Activated T-helper 2 cell treated with anti-CD3 and anti-CD28 coated beads, Interferon-gamma antibody, Interleukin-2, Interleukin-4, amounts not matched to agents 10 μg/mL and 5 μg/mL and 100 μg/mL, durations not matched to agents 14 hours and 24 hours and 36 hours (primary cell): ENCODE measurements around the gene MKKS. TPM values are rescaled to one million over a fixed set of nuclear protein-coding genes. Genes with fewer than 3 reads are reported as not detected.

Experiments
- DNase-seq: peaks from one replicate; pipeline ENCODE4 v3.0.0; 2021; ENCODE audit warnings: low spot score
- H3K27ac Mint-ChIP-seq: one replicate; pipeline ENCODE4 v1.8.0; 2021; ENCODE audit warnings: mixed read lengths
- H3K27me3 Mint-ChIP-seq: one replicate; pipeline ENCODE4 v1.8.0; 2021; ENCODE audit warnings: low read depth, mixed read lengths
- H3K36me3 Mint-ChIP-seq: one replicate; pipeline ENCODE4 v1.8.0; 2021; ENCODE audit warnings: low read depth, mixed read lengths
- H3K4me1 Mint-ChIP-seq: one replicate; pipeline ENCODE4 v1.8.0; 2021; ENCODE audit warnings: low read depth, mixed read lengths
- H3K4me3 Mint-ChIP-seq: one replicate; pipeline ENCODE4 v1.8.0; 2021; ENCODE audit warnings: low read depth, mild to moderate bottlenecking, moderate library complexity, mixed read lengths
- H3K9me3 Mint-ChIP-seq: one replicate; pipeline ENCODE4 v1.8.0; 2021; ENCODE audit warnings: mixed read lengths
- intact Hi-C: fragments of 100-400 bp; cut with micrococcal nuclease; formaldehyde crosslinking; loops from one replicate; pipeline ENCODE4 v1.15.1; 2023
- total RNA-seq: library from RNA; stranded (reverse); gene quantifications from 2 replicates; pipeline ENCODE4 v1.2.3, GENCODE V29; 2022

The MKKS gene
- 8.2 and 8.5 TPM in 2 replicates for total RNA-seq

DNA sequence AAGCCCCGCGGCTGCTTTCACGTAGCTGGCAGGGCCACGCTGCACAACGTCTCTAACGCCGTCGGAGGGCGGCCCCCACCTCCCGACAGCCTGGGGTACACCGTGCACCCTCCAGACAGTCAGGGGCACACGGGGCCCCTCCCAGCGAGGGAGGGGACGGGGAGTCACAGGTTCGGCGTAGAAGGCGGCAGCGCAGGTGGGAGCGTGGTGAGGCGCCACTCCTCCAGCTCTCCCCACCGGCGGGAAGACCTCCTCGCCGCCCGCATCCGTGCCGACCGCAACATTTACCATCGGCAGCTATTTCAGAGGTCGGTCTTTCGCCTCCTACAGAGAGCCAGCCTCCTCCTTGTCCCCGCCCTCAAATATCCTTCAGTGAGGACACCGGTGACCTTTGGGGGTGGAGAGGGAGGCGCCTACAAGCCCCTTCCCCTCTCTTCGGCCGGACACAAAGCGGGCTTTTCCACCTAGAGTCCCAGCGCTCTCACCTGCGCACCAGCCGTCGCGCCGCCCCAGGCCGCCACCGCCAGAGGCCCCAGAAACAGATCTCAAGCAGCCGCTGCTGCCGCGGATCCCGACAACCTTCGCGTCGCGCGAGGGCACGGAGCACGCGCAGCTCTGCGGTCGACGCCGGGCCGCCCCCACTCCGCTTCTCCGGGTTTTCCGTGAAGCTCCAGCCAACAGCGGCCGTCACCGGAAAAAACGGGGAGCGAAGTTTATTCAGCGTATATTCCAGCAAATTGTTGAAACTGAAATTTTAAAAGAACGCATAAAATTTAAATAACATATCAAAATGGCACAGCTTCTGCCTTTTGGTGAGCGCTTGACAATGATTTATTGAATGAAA lies at the start of gene MKKS:
Gene MKKS (minus strand): TSS at position 600 of the 844 bp plus-strand sequence. CDS start 20,708 bp downstream, outside the sequence.
- intact Hi-C loops = loop anchor here (1.0 to 5.0 kb wide), 5 partner anchors 85 to 1458 kb away; partner anchors contain the start of gene SNAP25
- no peaks in the 10 kb centered on the region for H3K27me3 Mint-ChIP-seq

DNA sequence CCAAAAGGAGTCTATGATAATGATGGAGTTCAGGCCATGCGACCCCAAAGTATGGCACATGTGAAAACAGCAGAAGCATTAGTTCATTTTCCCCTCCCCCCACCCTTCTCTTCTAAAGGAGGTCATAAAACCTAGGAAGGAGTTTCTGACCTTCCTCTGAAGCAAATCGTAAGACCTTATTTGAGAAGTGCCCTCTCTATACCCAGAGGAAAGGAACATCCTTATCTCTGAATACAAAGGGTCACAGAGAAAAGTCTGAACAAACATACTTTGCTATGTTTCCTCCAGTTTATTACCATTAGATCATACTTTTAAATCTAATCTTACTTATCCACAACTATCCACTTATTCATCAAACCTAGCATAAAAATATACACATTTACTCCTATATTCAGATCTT lies 49.7 kb upstream of the MKKS start:
- intact Hi-C loops = no loop called here
- DNase-seq = no peak
- H3K4me1 Mint-ChIP-seq = peaks cover 4% of the 10 kb centered on the region
- H3K4me3 Mint-ChIP-seq = no peak overlapping the region
- no peaks in the 10 kb centered on the region for H3K27me3 Mint-ChIP-seq
- no peak overlapping the region for H3K27ac Mint-ChIP-seq
- no peaks in the 10 kb centered on the region for H3K36me3 Mint-ChIP-seq
- no peaks in the 10 kb centered on the region for H3K9me3 Mint-ChIP-seq

More for the DNA sequence above, at the start of gene MKKS:
- Mint-ChIP-seq H3K9me3 (no peaks in the 10 kb centered on the region), H3K4me1 (peaks cover 62% of the 10 kb centered on the region), H3K27ac (peak within 1 kb of the TSS; percentile 97), H3K4me3 (peak within 1 kb of the TSS; percentile 97), H3K36me3 (peaks cover 4% of the 10 kb centered on the region)
- DNase-seq = peak; percentile 82

DNA sequence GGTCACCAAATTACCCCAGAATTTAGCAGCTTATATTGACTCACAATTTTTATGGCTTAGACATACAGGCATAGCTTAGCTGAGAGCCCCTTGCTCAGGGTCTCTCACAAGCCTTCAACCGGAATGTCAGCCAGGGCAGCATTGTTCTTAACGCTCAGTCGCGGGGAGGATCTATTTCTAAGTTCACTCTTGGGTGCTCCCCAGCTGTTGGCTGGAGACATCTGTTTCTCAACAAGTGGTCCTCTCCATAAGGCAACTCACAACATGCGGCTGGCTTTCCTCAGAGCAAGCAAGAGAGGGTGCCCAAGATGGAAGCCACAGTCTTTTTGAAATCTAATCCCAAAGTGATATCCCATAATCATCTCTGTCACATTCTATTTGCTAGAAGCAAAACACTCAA lies 47.7 kb upstream of the MKKS start:
- Mint-ChIP-seq H3K36me3 (peaks cover 3% of the 10 kb centered on the region), H3K4me3 (no peak overlapping the region), H3K9me3 (no peaks in the 10 kb centered on the region), H3K4me1 (no peaks in the 10 kb centered on the region), H3K27ac (no peak overlapping the region), H3K27me3 (no peaks in the 10 kb centered on the region)
- intact Hi-C loops = no loop called here
- DNase-seq = no peak

GRCh38 chr20:10478930-10479329 lies 44.9 kb upstream of the MKKS start:
- no peak for DNase-seq
- intact Hi-C loops = loop anchor here (10.0 kb wide), 1 partner anchor 726 kb away; no protein-coding TSS in a partner anchor
- no peak overlapping the region for H3K4me3 Mint-ChIP-seq
- peaks cover 19% of the 10 kb centered on the region for H3K4me1 Mint-ChIP-seq
- H3K36me3 Mint-ChIP-seq = peaks cover 3% of the 10 kb centered on the region
- H3K27me3 Mint-ChIP-seq = no peaks in the 10 kb centered on the region
- H3K9me3 Mint-ChIP-seq = no peaks in the 10 kb centered on the region
- no peak overlapping the region for H3K27ac Mint-ChIP-seq

GRCh38 chr20:10478205-10478604 lies 44.2 kb upstream of the MKKS start:
- DNase-seq = no peak
- H3K4me3 Mint-ChIP-seq = no peak overlapping the region
- H3K36me3 Mint-ChIP-seq = peaks cover 3% of the 10 kb centered on the region
- intact Hi-C loops = loop anchor here (10.0 kb wide), 1 partner anchor 727 kb away; no protein-coding TSS in a partner anchor
- H3K4me1 Mint-ChIP-seq = peaks cover 19% of the 10 kb centered on the region
- no peaks in the 10 kb centered on the region for H3K9me3 Mint-ChIP-seq
- no peak overlapping the region for H3K27ac Mint-ChIP-seq
- H3K27me3 Mint-ChIP-seq = no peaks in the 10 kb centered on the region

GRCh38 chr20:10476319-10476724 lies 42.3 kb upstream of the MKKS start:
- no peak overlapping the region for H3K27ac Mint-ChIP-seq
- no peak overlapping the region for H3K4me3 Mint-ChIP-seq
- peaks cover 19% of the 10 kb centered on the region for H3K4me1 Mint-ChIP-seq
- intact Hi-C loops = loop anchor here (10.0 kb wide), 1 partner anchor 728 kb away; no protein-coding TSS in a partner anchor
- DNase-seq = no peak
- H3K9me3 Mint-ChIP-seq = no peaks in the 10 kb centered on the region
- H3K36me3 Mint-ChIP-seq = peaks cover 8% of the 10 kb centered on the region
- no peaks in the 10 kb centered on the region for H3K27me3 Mint-ChIP-seq

DNA sequence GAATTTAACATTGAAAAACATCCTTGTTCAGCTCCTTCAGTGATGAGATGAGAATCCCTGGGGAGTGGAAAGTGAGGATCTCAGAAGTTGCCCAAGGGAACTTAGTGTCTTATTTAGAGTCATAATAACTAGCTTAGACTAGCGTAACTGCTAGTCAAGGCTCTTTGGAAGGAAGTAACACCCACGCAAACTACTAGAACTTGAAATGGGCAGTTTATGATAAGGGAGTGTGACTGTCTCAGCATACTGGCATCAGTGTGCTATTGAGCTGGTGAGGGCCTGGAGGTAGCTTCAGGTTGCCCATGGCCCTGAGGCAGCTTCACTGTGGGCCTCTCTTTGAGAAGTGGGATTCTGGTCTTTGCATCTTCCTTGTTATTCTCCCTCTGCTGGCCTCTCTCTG lies 41.2 kb upstream of the MKKS start:
- H3K4me3 Mint-ChIP-seq = no peak overlapping the region
- DNase-seq = no peak
- no peaks in the 10 kb centered on the region for H3K9me3 Mint-ChIP-seq
- no peak overlapping the region for H3K27ac Mint-ChIP-seq
- H3K4me1 Mint-ChIP-seq = peaks cover 19% of the 10 kb centered on the region
- no peaks in the 10 kb centered on the region for H3K27me3 Mint-ChIP-seq
- intact Hi-C loops = loop anchor here (10.0 kb wide), 1 partner anchor 730 kb away; no protein-coding TSS in a partner anchor
- peaks cover 8% of the 10 kb centered on the region for H3K36me3 Mint-ChIP-seq

GRCh38 chr20:10474606-10475184 lies 40.7 kb upstream of the MKKS start:
- DNase-seq = no peak
- H3K9me3 Mint-ChIP-seq = no peaks in the 10 kb centered on the region
- intact Hi-C loops = loop anchor here (10.0 kb wide), 1 partner anchor 730 kb away; no protein-coding TSS in a partner anchor
- peaks cover 8% of the 10 kb centered on the region for H3K36me3 Mint-ChIP-seq
- H3K27me3 Mint-ChIP-seq = no peaks in the 10 kb centered on the region
- H3K4me3 Mint-ChIP-seq = no peak overlapping the region
- H3K4me1 Mint-ChIP-seq = peaks cover 22% of the 10 kb centered on the region
- H3K27ac Mint-ChIP-seq = no peak overlapping the region

GRCh38 chr20:10472871-10473270 lies 38.8 kb upstream of the MKKS start:
- no peak overlapping the region for H3K27ac Mint-ChIP-seq
- no peak for DNase-seq
- H3K4me1 Mint-ChIP-seq = peaks cover 33% of the 10 kb centered on the region
- peaks cover 8% of the 10 kb centered on the region for H3K36me3 Mint-ChIP-seq
- intact Hi-C loops = loop anchor here (10.0 kb wide), 1 partner anchor 732 kb away; no protein-coding TSS in a partner anchor
- no peaks in the 10 kb centered on the region for H3K27me3 Mint-ChIP-seq
- H3K4me3 Mint-ChIP-seq = no peak overlapping the region
- H3K9me3 Mint-ChIP-seq = no peaks in the 10 kb centered on the region

DNA sequence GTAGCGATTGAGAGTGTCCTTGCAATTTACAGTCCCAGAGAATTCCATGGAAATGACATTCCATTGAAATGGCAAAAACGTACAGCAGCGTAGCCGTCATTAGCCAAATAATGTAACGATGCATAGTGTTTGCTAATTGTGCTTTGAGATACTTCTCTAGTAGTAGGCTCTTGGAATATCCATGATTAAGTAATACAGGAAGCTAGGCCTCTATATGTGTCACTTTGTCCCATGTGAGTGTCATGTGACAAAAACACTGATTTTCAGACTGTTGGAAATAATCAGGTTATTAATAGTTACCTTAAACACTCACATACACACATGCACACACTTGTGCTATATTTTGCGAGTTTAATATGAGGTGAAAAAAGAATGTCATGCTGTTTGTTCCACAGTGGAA lies 36.3 kb upstream of the MKKS start:
- Mint-ChIP-seq H3K4me3 (no peak overlapping the region), H3K27ac (no peak overlapping the region), H3K9me3 (no peaks in the 10 kb centered on the region), H3K4me1 (peaks cover 20% of the 10 kb centered on the region), H3K36me3 (peaks cover 4% of the 10 kb centered on the region), H3K27me3 (no peaks in the 10 kb centered on the region)
- no peak for DNase-seq
- intact Hi-C loops = loop anchor here (10.0 kb wide), 1 partner anchor 735 kb away; no protein-coding TSS in a partner anchor

DNA sequence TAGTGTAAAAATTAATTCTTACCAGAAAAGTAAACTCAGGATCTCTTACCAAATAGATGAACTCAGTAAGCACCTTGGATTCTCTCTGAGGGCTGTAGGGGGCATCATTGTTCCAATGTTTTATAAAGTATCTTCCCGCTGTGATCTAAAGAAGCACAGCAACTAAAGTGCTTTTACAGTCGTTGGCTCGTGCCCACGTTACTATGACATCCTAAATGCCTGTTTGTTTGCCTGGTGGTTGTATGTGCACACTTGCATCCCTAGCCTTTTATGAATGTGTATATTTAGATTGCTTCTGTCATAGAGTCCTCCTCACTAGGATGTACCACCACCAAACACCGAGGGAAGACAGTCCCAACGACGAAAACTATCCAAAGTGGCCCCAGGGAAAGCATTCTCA lies 35.6 kb upstream of the MKKS start:
- H3K4me3 Mint-ChIP-seq = no peak overlapping the region
- peak overlapping the region; percentile 44 for H3K27ac Mint-ChIP-seq
- no peak for DNase-seq
- H3K36me3 Mint-ChIP-seq = peaks cover 7% of the 10 kb centered on the region
- intact Hi-C loops = loop anchor here (5.0 kb wide), 4 partner anchors 43 to 1073 kb away; no protein-coding TSS in a partner anchor
- no peaks in the 10 kb centered on the region for H3K27me3 Mint-ChIP-seq
- H3K9me3 Mint-ChIP-seq = no peaks in the 10 kb centered on the region
- H3K4me1 Mint-ChIP-seq = peaks cover 16% of the 10 kb centered on the region

- no peak for DNase-seq
- Mint-ChIP-seq H3K9me3 (no peaks in the 10 kb centered on the region), H3K27ac (no peak overlapping the region), H3K4me1 (peaks cover 16% of the 10 kb centered on the region), H3K27me3 (no peaks in the 10 kb centered on the region), H3K4me3 (no peak overlapping the region), H3K36me3 (peaks cover 9% of the 10 kb centered on the region)
- intact Hi-C loops = loop anchor here (5.0 kb wide), 4 partner anchors 43 to 1073 kb away; no protein-coding TSS in a partner anchor
These were observed 35.0 kb upstream of the MKKS start for GRCh38 chr20:10469056-10469455.
